BLaER1 treated with 17β-estradiol and CSF1 and Interleukin-3, amounts not matched to agents 10 nM and 100 nM (cell line): Measurements from ENCODE around the gene PPP1CA.

Experiments
- H3K27ac ChIP-seq, 11 experiments: shearing (Covaris generic); formaldehyde crosslinking; 2 replicates each; pipeline ENCODE4 v1.8.1; 2022
- H3K27me3 ChIP-seq, 11 experiments: shearing (Covaris generic); formaldehyde crosslinking; 2 replicates each; pipeline ENCODE4 v1.8.1; 2022
- H3K36me3 ChIP-seq, 11 experiments: shearing (Covaris generic); formaldehyde crosslinking; 2 replicates each; pipeline ENCODE4 v1.8.1; 2022
- H3K4me1 ChIP-seq, 10 experiments: shearing (Covaris generic); formaldehyde crosslinking; 2 replicates each; pipeline ENCODE4 v1.8.1; 2022
- H3K4me2 ChIP-seq, 11 experiments: shearing (Covaris generic); formaldehyde crosslinking; 2 replicates each; pipeline ENCODE4 v1.8.1; 2022
- H3K4me3 ChIP-seq, 10 experiments: shearing (Covaris generic); formaldehyde crosslinking; 2 replicates each; pipeline ENCODE4 v1.8.1; 2022
- H3K9ac ChIP-seq, 11 experiments: shearing (Covaris generic); formaldehyde crosslinking; 2 replicates each; pipeline ENCODE4 v1.8.1; 2022
- H3K9me3 ChIP-seq, 11 experiments: shearing (Covaris generic); formaldehyde crosslinking; replicated peaks in 1 of 11; 2 replicates each; pipeline ENCODE4 v1.8.1; 2022
- H4K20me1 ChIP-seq, 11 experiments: shearing (Covaris generic); formaldehyde crosslinking; 2 replicates each; pipeline ENCODE4 v1.8.1; 2022
- Cebpa-rat ChIP-seq, 11 experiments: shearing (Covaris generic); IDR thresholded peaks; 2 replicates each; pipeline ENCODE4 v1.8.1; 2022

Gene PPP1CA

GRCh38 chr11:67371189-67371910 is 30.3 kb downstream of the PPP1CA start:
- peak overlapping the region; percentile 91 to 100 (median 98) for H3K4me2 ChIP-seq
- no peaks in the 10 kb centered on the region for H3K36me3 ChIP-seq
- peaks cover 71 to 93% (median 85%) of the 10 kb centered on the region in 10 experiments for H3K4me1 ChIP-seq
- TF ChIP-seq Cebpa-rat (IDR thresholded peaks at IDR 0.05), result no peak
- H3K9me3 ChIP-seq, result no peaks in the 10 kb centered on the region
- H3K27me3 ChIP-seq, result peaks cover 13 to 71% (median 54%) of the 10 kb centered on the region in 11 experiments
- H4K20me1 ChIP-seq, result peaks cover 0 to 54% (median 14%) of the 10 kb centered on the region in 11 experiments; a peak in 11 of 22 replicates
- H3K27ac ChIP-seq, result peak overlapping the region in 1 of 11 experiments; percentile 61; a peak in 4 of 22 replicates
- H3K9ac ChIP-seq, result peak overlapping the region in 5 of 11 experiments; percentile 54 to 87 (median 81); a peak in 7 of 22 replicates
- H3K4me3 ChIP-seq, result peak overlapping the region in 7 of 10 experiments; percentile 59 to 85 (median 73); a peak in 9 of 20 replicates

- peak overlapping the region in 3 of 11 experiments; percentile 1 to 29 (median 7); a peak in 1 of 22 replicates for H3K9ac ChIP-seq
- 0 out of 22 replicates have a peak overlapping the region, but pooled peaks of 1 of the 11 experiments have one; percentile 10 for H3K27ac ChIP-seq
- H3K4me1 ChIP-seq, result peaks cover 78 to 93% (median 85%) of the 10 kb centered on the region in 10 experiments
- peaks cover 8 to 65% (median 45%) of the 10 kb centered on the region in 11 experiments; a peak in 20 of 22 replicates for H3K27me3 ChIP-seq
- no peak overlapping the region for H3K4me3 ChIP-seq
- H3K36me3 ChIP-seq, result no peaks in the 10 kb centered on the region
- peaks cover 0 to 55% (median 14%) of the 10 kb centered on the region in 11 experiments; a peak in 12 of 22 replicates for H4K20me1 ChIP-seq
- peak overlapping the region; percentile 91 to 100 (median 98) for H3K4me2 ChIP-seq
- no peaks in the 10 kb centered on the region for H3K9me3 ChIP-seq
- no peak for TF ChIP-seq Cebpa-rat (IDR thresholded peaks at IDR 0.05)
These were observed 31.1 kb downstream of the PPP1CA start for GRCh38 chr11:67370351-67371076.

- peaks cover 79 to 93% (median 89%) of the 10 kb centered on the region in 10 experiments for H3K4me1 ChIP-seq
- H3K27ac ChIP-seq, result peak overlapping the region in 1 of 11 experiments; percentile 8; a peak in 1 of 22 replicates
- peaks cover 0 to 6% (median 0%) of the 10 kb centered on the region in 11 experiments; a peak in 2 of 22 replicates for H3K36me3 ChIP-seq
- TF ChIP-seq Cebpa-rat (IDR thresholded peaks at IDR 0.05), result no peak
- peaks cover 8 to 59% (median 40%) of the 10 kb centered on the region in 11 experiments; a peak in 20 of 22 replicates for H3K27me3 ChIP-seq
- H3K4me2 ChIP-seq, result peak overlapping the region; percentile 76 to 99 (median 82)
- no peaks in the 10 kb centered on the region for H3K9me3 ChIP-seq
- peaks cover 0 to 55% (median 14%) of the 10 kb centered on the region in 11 experiments; a peak in 12 of 22 replicates for H4K20me1 ChIP-seq
- H3K9ac ChIP-seq, result peak overlapping the region in 5 of 11 experiments; percentile 1 to 45 (median 30); a peak in 6 of 22 replicates
- peak overlapping the region in 1 of 10 experiments; percentile 45; a peak in 2 of 20 replicates for H3K4me3 ChIP-seq
These were observed 31.8 kb downstream of the PPP1CA start for GRCh38 chr11:67369801-67370284.

- Histone ChIP-seq H3K27ac (0 out of 22 replicates have a peak overlapping the region, but pooled peaks of 1 of the 11 experiments have one; percentile 8), H3K27me3 (peaks cover 8 to 53% (median 35%) of the 10 kb centered on the region in 11 experiments; a peak in 20 of 22 replicates), H3K4me1 (peaks cover 77 to 93% (median 89%) of the 10 kb centered on the region in 10 experiments), H3K4me3 (peak overlapping the region in 3 of 10 experiments; percentile 13 to 45 (median 43); a peak in 4 of 20 replicates), H3K9me3 (no peaks in the 10 kb centered on the region), H4K20me1 (peaks cover 0 to 55% (median 14%) of the 10 kb centered on the region in 11 experiments; a peak in 12 of 22 replicates), H3K9ac (peak overlapping the region in 6 of 11 experiments; percentile 1 to 45 (median 24); a peak in 5 of 22 replicates), H3K4me2 (peak overlapping the region; percentile 76 to 99 (median 82)), H3K36me3 (peaks cover 0 to 6% (median 0%) of the 10 kb centered on the region in 11 experiments; a peak in 2 of 22 replicates)
- TF ChIP-seq Cebpa-rat (IDR thresholded peaks at IDR 0.05), result no peak
These were observed 32.4 kb downstream of the PPP1CA start for GRCh38 chr11:67369275-67369674.

- Histone ChIP-seq H4K20me1 (peaks cover 0 to 55% (median 14%) of the 10 kb centered on the region in 11 experiments; a peak in 12 of 22 replicates), H3K9me3 (no peaks in the 10 kb centered on the region), H3K27me3 (peaks cover 8 to 46% (median 28%) of the 10 kb centered on the region in 11 experiments; a peak in 20 of 22 replicates), H3K4me2 (peak overlapping the region; percentile 76 to 99 (median 82)), H3K36me3 (peaks cover 0 to 6% (median 0%) of the 10 kb centered on the region in 11 experiments; a peak in 2 of 22 replicates), H3K9ac (no peak overlapping the region), H3K27ac (no peak overlapping the region), H3K4me1 (peaks cover 71 to 92% (median 88%) of the 10 kb centered on the region in 10 experiments), H3K4me3 (no peak overlapping the region)
- no peak for TF ChIP-seq Cebpa-rat (IDR thresholded peaks at IDR 0.05)
These were observed 33.0 kb downstream of the PPP1CA start for GRCh38 chr11:67368621-67369020.

GRCh38 chr11:67367761-67368227 is 33.9 kb downstream of the PPP1CA start:
- Histone ChIP-seq H3K4me3 (no peak overlapping the region), H3K27ac (no peak overlapping the region), H3K9me3 (no peaks in the 10 kb centered on the region), H3K9ac (no peak overlapping the region), H3K4me2 (peak overlapping the region; percentile 76 to 99 (median 82)), H4K20me1 (peaks cover 0 to 55% (median 14%) of the 10 kb centered on the region in 11 experiments; a peak in 12 of 22 replicates), H3K36me3 (peaks cover 0 to 6% (median 0%) of the 10 kb centered on the region in 11 experiments; a peak in 2 of 22 replicates), H3K4me1 (peaks cover 71 to 88% (median 85%) of the 10 kb centered on the region in 10 experiments), H3K27me3 (peaks cover 8 to 38% (median 21%) of the 10 kb centered on the region in 11 experiments; a peak in 20 of 22 replicates)
- no peak for TF ChIP-seq Cebpa-rat (IDR thresholded peaks at IDR 0.05)

- Histone ChIP-seq H3K27ac (no peak overlapping the region), H3K4me3 (no peak overlapping the region), H3K4me2 (peak overlapping the region; percentile 76 to 99 (median 82)), H3K9me3 (no peaks in the 10 kb centered on the region), H3K9ac (no peak overlapping the region), H3K36me3 (peaks cover 0 to 6% (median 0%) of the 10 kb centered on the region in 11 experiments; a peak in 2 of 22 replicates), H4K20me1 (peaks cover 0 to 55% (median 14%) of the 10 kb centered on the region in 11 experiments; a peak in 12 of 22 replicates), H3K27me3 (peaks cover 6 to 33% (median 19%) of the 10 kb centered on the region in 11 experiments; a peak in 20 of 22 replicates), H3K4me1 (peaks cover 70 to 86% (median 83%) of the 10 kb centered on the region in 10 experiments)
- no peak for TF ChIP-seq Cebpa-rat (IDR thresholded peaks at IDR 0.05)
These were observed 34.5 kb downstream of the PPP1CA start for GRCh38 chr11:67366961-67367760.
